Erythroblast (primary cell): ENCODE data around the gene CDH22.

Experiments
- GATA1 ChIP-seq: IDR thresholded peaks from 2 replicates; pipeline ENCODE4 v1.6.1; 2011; ENCODE audit warnings: low read depth, mild to moderate bottlenecking, control low read depth, low read length, moderate library complexity
- POLR2A ChIP-seq: IDR thresholded peaks from 2 replicates; pipeline ENCODE4 v1.6.1; 2011; ENCODE audit warnings: mild to moderate bottlenecking, low read length

DNA sequence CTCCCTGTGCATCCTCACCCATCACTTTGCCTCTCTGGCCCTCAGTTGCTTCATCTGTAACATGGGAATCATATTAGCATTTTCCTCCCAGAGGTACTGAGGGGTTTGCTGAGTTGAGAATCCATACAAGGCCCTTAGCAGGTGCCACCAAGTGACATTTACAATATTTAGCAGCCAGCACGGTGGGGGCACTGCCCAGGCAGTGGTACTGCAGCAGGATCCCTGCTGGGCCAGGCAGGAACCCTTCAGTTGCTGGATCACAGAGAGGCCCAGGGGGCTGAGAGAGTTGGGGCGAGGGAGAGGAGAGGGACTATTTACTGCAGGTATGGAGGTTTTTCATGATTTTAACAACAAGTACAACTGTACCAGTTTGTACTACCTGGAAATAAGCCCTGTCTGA lies 65.9 kb downstream of the CDH22 start:
- TF ChIP-seq POLR2A (no peak), GATA1 (no peak)
